ENCODE measurements around the gene DRC3.

Gene DRC3

GRCh38 chr17:18038149-18038850 lies 65.6 kb downstream of the DRC3 start:
- Histone ChIP-seq H3K4me2 (ENCODE audit: low read length) (peak overlapping the region; percentile 72), H3K18ac (ENCODE audit: low read length) (peak overlapping the region; percentile 37), H4K91ac (ENCODE audit: low read depth, low read length) (peak overlapping the region; percentile 67), H3K23ac (ENCODE audit: low read length) (no peak overlapping the region), H3K9me3 (ENCODE audit: insufficient read depth, low read depth, low read length) (no peaks in the 10 kb centered on the region), H3K36me3 (ENCODE audit: control insufficient read depth in 1 of 2, insufficient read depth in 2 of 2, low read length in 2 of 2) (no peaks in the 10 kb centered on the region), H3K4me3 (ENCODE audit: low read depth, low read length) (peak overlapping the region; percentile 91), H4K8ac (ENCODE audit: low read depth, low read length) (peak overlapping the region; percentile 76), H2AFZ (ENCODE audit: insufficient read depth, low read length, poor library complexity) (peak overlapping the region; percentile 28), H2BK12ac (ENCODE audit: low read length) (no peak overlapping the region), H3K79me1 (ENCODE audit: low read length) (peaks cover 8% of the 10 kb centered on the region), H2BK5ac (ENCODE audit: low read depth, low read length, poor library complexity) (peak overlapping the region; percentile 5), H3K79me2 (ENCODE audit: control insufficient read depth, insufficient read depth, low read length, poor library complexity) (peaks cover 5% of the 10 kb centered on the region), H4K12ac (ENCODE audit: low read depth, low read length) (peak overlapping the region; percentile 46), H3K9ac (ENCODE audit: low read length) (peak overlapping the region; percentile 83), H3K4ac (ENCODE audit: low read depth, low read length) (no peak overlapping the region), H3K27ac (ENCODE audit: low read depth, low read length) (no peak overlapping the region), H3K4me1 (ENCODE audit: control insufficient read depth in 1 of 2, insufficient read depth in 2 of 2, low read length in 2 of 2) (peaks cover 11 to 18% of the 10 kb centered on the region in 2 experiments), H2BK120ac (ENCODE audit: insufficient read depth, low read length, poor library complexity) (no peak overlapping the region), H2AK5ac (ENCODE audit: low read length) (no peak overlapping the region), H3K27me3 (ENCODE audit: insufficient read depth, low read length) (no peaks in the 10 kb centered on the region), H3K14ac (ENCODE audit: low read length) (peak overlapping the region; percentile 65)
- no CpG with 5 or more reads among the region's 13 CpGs for WGBS (ENCODE audit: extremely low coverage, insufficient coverage, insufficient read length)
- DNase-seq, result no peak

GRCh38 chr17:18038861-18039534 lies 66.3 kb downstream of the DRC3 start, which contains the start of the genes ATPAF2 and GID4:
ATPAF2 (minus strand) TSS chr17:18039168; CDS start chr17:18039013, 155 bp downstream.
GID4 (plus strand) TSS chr17:18039408; CDS start chr17:18039465, 57 bp downstream.
- Histone ChIP-seq H4K8ac (ENCODE audit: low read depth, low read length) (peak within 1 kb of the TSS; percentile 76), H3K4me3 (ENCODE audit: low read depth, low read length) (peak within 1 kb of the TSS; percentile 96), H3K9me3 (ENCODE audit: insufficient read depth, low read depth, low read length) (no peaks in the 10 kb centered on the region), H2AFZ (ENCODE audit: insufficient read depth, low read length, poor library complexity) (peak within 1 kb of the TSS; percentile 45), H3K36me3 (ENCODE audit: control insufficient read depth in 1 of 2, insufficient read depth in 2 of 2, low read length in 2 of 2) (peaks cover 0 to under 1% of the 10 kb centered on the region in 2 experiments), H2BK120ac (ENCODE audit: insufficient read depth, low read length, poor library complexity) (peak within 1 kb of the TSS; percentile 15), H3K4ac (ENCODE audit: low read depth, low read length) (peak within 1 kb of the TSS; percentile 3), H3K79me1 (ENCODE audit: low read length) (peaks cover 8% of the 10 kb centered on the region), H4K12ac (ENCODE audit: low read depth, low read length) (peak within 1 kb of the TSS; percentile 46), H3K18ac (ENCODE audit: low read length) (peak within 1 kb of the TSS; percentile 37), H3K27me3 (ENCODE audit: insufficient read depth, low read length) (no peaks in the 10 kb centered on the region), H3K14ac (ENCODE audit: low read length) (peak within 1 kb of the TSS; percentile 65), H2BK12ac (ENCODE audit: low read length) (no peak within 1 kb of the TSS), H3K4me1 (ENCODE audit: control insufficient read depth in 1 of 2, insufficient read depth in 2 of 2, low read length in 2 of 2) (peaks cover 11 to 18% of the 10 kb centered on the region in 2 experiments), H3K23ac (ENCODE audit: low read length) (no peak within 1 kb of the TSS), H4K91ac (ENCODE audit: low read depth, low read length) (peak within 1 kb of the TSS; percentile 67), H2AK5ac (ENCODE audit: low read length) (no peak within 1 kb of the TSS), H3K4me2 (ENCODE audit: low read length) (peak within 1 kb of the TSS; percentile 84), H3K79me2 (ENCODE audit: control insufficient read depth, insufficient read depth, low read length, poor library complexity) (peaks cover 5% of the 10 kb centered on the region), H2BK5ac (ENCODE audit: low read depth, low read length, poor library complexity) (peak within 1 kb of the TSS; percentile 5), H3K27ac (ENCODE audit: low read depth, low read length) (no peak within 1 kb of the TSS), H3K9ac (ENCODE audit: low read length) (peak within 1 kb of the TSS; percentile 83)
- DNase-seq, result peak; percentile 99 to 100
- WGBS (ENCODE audit: extremely low coverage, insufficient coverage, insufficient read length), result no CpG with 5 or more reads among the region's 67 CpGs

GRCh38 chr17:18039535-18040260 lies 67.0 kb downstream of the DRC3 start:
- Histone ChIP-seq H2BK120ac (ENCODE audit: insufficient read depth, low read length, poor library complexity) (no peak overlapping the region), H4K8ac (ENCODE audit: low read depth, low read length) (peak overlapping the region; percentile 16), H3K4me3 (ENCODE audit: low read depth, low read length) (peak overlapping the region; percentile 96), H3K4me2 (ENCODE audit: low read length) (peak overlapping the region; percentile 84), H3K9me3 (ENCODE audit: insufficient read depth, low read depth, low read length) (no peaks in the 10 kb centered on the region), H3K79me1 (ENCODE audit: low read length) (peaks cover 8% of the 10 kb centered on the region), H2AK5ac (ENCODE audit: low read length) (no peak overlapping the region), H4K12ac (ENCODE audit: low read depth, low read length) (peak overlapping the region; percentile 28), H3K79me2 (ENCODE audit: control insufficient read depth, insufficient read depth, low read length, poor library complexity) (peaks cover 5% of the 10 kb centered on the region), H3K4ac (ENCODE audit: low read depth, low read length) (peak overlapping the region; percentile 3), H3K9ac (ENCODE audit: low read length) (peak overlapping the region; percentile 77), H3K23ac (ENCODE audit: low read length) (no peak overlapping the region), H3K36me3 (ENCODE audit: control insufficient read depth in 1 of 2, insufficient read depth in 2 of 2, low read length in 2 of 2) (peaks cover 0 to 4% of the 10 kb centered on the region in 2 experiments), H4K91ac (ENCODE audit: low read depth, low read length) (peak overlapping the region; percentile 28), H3K27ac (ENCODE audit: low read depth, low read length) (no peak overlapping the region), H2BK12ac (ENCODE audit: low read length) (no peak overlapping the region), H3K18ac (ENCODE audit: low read length) (peak overlapping the region; percentile 36), H3K27me3 (ENCODE audit: insufficient read depth, low read length) (no peaks in the 10 kb centered on the region), H2AFZ (ENCODE audit: insufficient read depth, low read length, poor library complexity) (peak overlapping the region; percentile 45), H3K14ac (ENCODE audit: low read length) (peak overlapping the region; percentile 47), H3K4me1 (ENCODE audit: control insufficient read depth in 1 of 2, insufficient read depth in 2 of 2, low read length in 2 of 2) (peaks cover 11 to 18% of the 10 kb centered on the region in 2 experiments), H2BK5ac (ENCODE audit: low read depth, low read length, poor library complexity) (no peak overlapping the region)
- WGBS (ENCODE audit: extremely low coverage, insufficient coverage, insufficient read length), result no CpG with 5 or more reads among the region's 81 CpGs
- peak; percentile 15 to 54 for DNase-seq

- H3K4me2 ChIP-seq (ENCODE audit: low read length), result peak overlapping the region; percentile 84
- H3K9me3 ChIP-seq (ENCODE audit: insufficient read depth, low read depth, low read length), result no peaks in the 10 kb centered on the region
- peaks cover 0 to 8% of the 10 kb centered on the region in 2 experiments for H3K36me3 ChIP-seq (ENCODE audit: control insufficient read depth in 1 of 2, insufficient read depth in 2 of 2, low read length in 2 of 2)
- H2BK5ac ChIP-seq (ENCODE audit: low read depth, low read length, poor library complexity), result no peak overlapping the region
- peak overlapping the region; percentile 70 for H3K9ac ChIP-seq (ENCODE audit: low read length)
- WGBS (ENCODE audit: extremely low coverage, insufficient coverage, insufficient read length), result no CpG with 5 or more reads among the region's 6 CpGs
- no peak overlapping the region for H4K91ac ChIP-seq (ENCODE audit: low read depth, low read length)
- H4K12ac ChIP-seq (ENCODE audit: low read depth, low read length), result peak overlapping the region; percentile 28
- no peak for DNase-seq
- no peak overlapping the region for H3K23ac ChIP-seq (ENCODE audit: low read length)
- H3K4me1 ChIP-seq (ENCODE audit: control insufficient read depth in 1 of 2, insufficient read depth in 2 of 2, low read length in 2 of 2), result peaks cover 11 to 18% of the 10 kb centered on the region in 2 experiments
- peaks cover 8% of the 10 kb centered on the region for H3K79me1 ChIP-seq (ENCODE audit: low read length)
- H2BK12ac ChIP-seq (ENCODE audit: low read length), result no peak overlapping the region
- H3K4me3 ChIP-seq (ENCODE audit: low read depth, low read length), result peak overlapping the region; percentile 96
- H3K27ac ChIP-seq (ENCODE audit: low read depth, low read length), result no peak overlapping the region
- no peak overlapping the region for H2BK120ac ChIP-seq (ENCODE audit: insufficient read depth, low read length, poor library complexity)
- H3K4ac ChIP-seq (ENCODE audit: low read depth, low read length), result no peak overlapping the region
- H3K27me3 ChIP-seq (ENCODE audit: insufficient read depth, low read length), result no peaks in the 10 kb centered on the region
- peak overlapping the region; percentile 47 for H3K14ac ChIP-seq (ENCODE audit: low read length)
- H2AFZ ChIP-seq (ENCODE audit: insufficient read depth, low read length, poor library complexity), result no peak overlapping the region
- H3K18ac ChIP-seq (ENCODE audit: low read length), result peak overlapping the region; percentile 36
- no peak overlapping the region for H4K8ac ChIP-seq (ENCODE audit: low read depth, low read length)
- peaks cover 5% of the 10 kb centered on the region for H3K79me2 ChIP-seq (ENCODE audit: control insufficient read depth, insufficient read depth, low read length, poor library complexity)
- H2AK5ac ChIP-seq (ENCODE audit: low read length), result no peak overlapping the region
These were observed 67.7 kb downstream of the DRC3 start for GRCh38 chr17:18040261-18040858.

Measured in trophoblast cell (in vitro differentiated cells and primary cell).